ENCODE measurements around the gene ULK4. TPM values are rescaled to one million over a fixed set of nuclear protein-coding genes. Genes with fewer than 3 reads are reported as not detected.

Gene ULK4
- total and polyA plus RNA-seq, 2 of the 4 experiments (the other 2 are of a cell fraction): 2.7 to 5.0 TPM

DNA sequence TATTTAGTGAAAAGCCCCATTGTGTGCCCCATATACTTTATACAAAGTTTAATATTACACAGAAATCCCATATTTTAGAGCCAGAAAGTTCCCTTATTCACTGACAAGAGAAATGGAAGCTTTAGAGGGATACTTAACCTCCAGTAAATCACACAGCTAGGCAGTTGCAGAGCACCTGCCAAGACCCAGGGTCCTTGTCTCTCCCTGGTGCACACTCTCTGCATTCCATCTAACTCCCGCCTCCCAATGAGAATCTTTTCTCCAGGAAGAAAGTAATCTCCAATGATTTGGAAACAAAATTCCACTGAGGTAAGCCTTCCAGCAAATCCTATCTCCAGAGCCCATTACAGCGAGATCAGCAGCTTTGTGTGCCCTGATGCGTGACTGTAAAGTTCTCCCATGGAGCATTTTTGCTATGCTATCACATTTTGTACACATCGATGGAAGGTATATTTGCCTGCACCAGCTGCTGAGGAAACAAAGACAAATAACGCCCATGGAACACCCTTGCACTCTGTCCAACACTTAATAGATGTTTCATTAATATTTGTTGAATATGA, 41.4 kb downstream of the ULK4 start:
- H3K4me2 ChIP-seq (ENCODE audit: low read depth, low read length): no peak overlapping the region

More for the DNA sequence above, 41.4 kb downstream of the ULK4 start:
- no peak overlapping the region for H2BK120ac ChIP-seq (ENCODE audit: low read depth, low read length)
- no peak overlapping the region for H3K9ac ChIP-seq (ENCODE audit: low read depth, low read length)
- H3K56ac ChIP-seq (ENCODE audit: extremely low read depth, insufficient read depth, low read length): no peak overlapping the region
- no peak overlapping the region for H2AFZ ChIP-seq (replicated peaks; ENCODE audit: low read length, poor library complexity)
- no peak overlapping the region for H3K4ac ChIP-seq (ENCODE audit: low read depth, low read length)
- H3K9me1 ChIP-seq (ENCODE audit: insufficient read depth, low read length): peaks cover 2% of the 10 kb centered on the region; the same call in 1 of the 2 replicates
- in situ Hi-C loops (cut with MboI; ENCODE audit: low sequenced_read_pairs): no loop called here
- no peak overlapping the region for H3K4me3 ChIP-seq (ENCODE audit: insufficient read depth, low read depth, low read length)
- H3K23ac ChIP-seq (ENCODE audit: low read depth, low read length): no peak overlapping the region
- H2AK5ac ChIP-seq (ENCODE audit: low read depth, low read length): no peak overlapping the region
- intact Hi-C loops (cut with micrococcal nuclease): no loop called here
- no peak overlapping the region for H4K91ac ChIP-seq (ENCODE audit: insufficient read depth, low read depth, low read length)
- DNase-seq (no peak), ATAC-seq (ENCODE audit: low read depth) (no peak)
- no peaks in the 10 kb centered on the region for H3K9me3 ChIP-seq (ENCODE audit: control insufficient read depth, insufficient read depth, low read length)
- dilution Hi-C loops (cut with HindIII; ENCODE audit: low sequenced_read_pairs, unreplicated experiment): no loop called here
- H3K4me1 ChIP-seq (ENCODE audit: control insufficient read depth, insufficient read depth, low read length): no peaks in the 10 kb centered on the region
- H2AK9ac ChIP-seq (replicated peaks; ENCODE audit: low read depth, low read length, poor library complexity): no peak overlapping the region
- no peak overlapping the region for H4K5ac ChIP-seq (ENCODE audit: low read depth, low read length)
- H3K14ac ChIP-seq (replicated peaks; ENCODE audit: low read depth, low read length): no peak overlapping the region
- ChIA-PET POLR2A (ENCODE audit: unreplicated experiment) (no interaction called here), CTCF (interaction anchor here (0.5 to 0.6 kb wide), 2 partner anchors 31 to 276 kb away, joined by 3 to 8 read pairs; no protein-coding TSS in a partner anchor)
- no TSS peak for BruUV-seq (replicated peaks)
- no peaks in the 10 kb centered on the region for H3K27me3 ChIP-seq (ENCODE audit: control insufficient read depth, insufficient read depth, low read length)
- TF ChIP-seq RCOR1 (IDR thresholded peaks at IDR 0.05; ENCODE audit: insufficient replicate concordance, low read length): no peak
- TF ChIP-seq, protein P1, sequence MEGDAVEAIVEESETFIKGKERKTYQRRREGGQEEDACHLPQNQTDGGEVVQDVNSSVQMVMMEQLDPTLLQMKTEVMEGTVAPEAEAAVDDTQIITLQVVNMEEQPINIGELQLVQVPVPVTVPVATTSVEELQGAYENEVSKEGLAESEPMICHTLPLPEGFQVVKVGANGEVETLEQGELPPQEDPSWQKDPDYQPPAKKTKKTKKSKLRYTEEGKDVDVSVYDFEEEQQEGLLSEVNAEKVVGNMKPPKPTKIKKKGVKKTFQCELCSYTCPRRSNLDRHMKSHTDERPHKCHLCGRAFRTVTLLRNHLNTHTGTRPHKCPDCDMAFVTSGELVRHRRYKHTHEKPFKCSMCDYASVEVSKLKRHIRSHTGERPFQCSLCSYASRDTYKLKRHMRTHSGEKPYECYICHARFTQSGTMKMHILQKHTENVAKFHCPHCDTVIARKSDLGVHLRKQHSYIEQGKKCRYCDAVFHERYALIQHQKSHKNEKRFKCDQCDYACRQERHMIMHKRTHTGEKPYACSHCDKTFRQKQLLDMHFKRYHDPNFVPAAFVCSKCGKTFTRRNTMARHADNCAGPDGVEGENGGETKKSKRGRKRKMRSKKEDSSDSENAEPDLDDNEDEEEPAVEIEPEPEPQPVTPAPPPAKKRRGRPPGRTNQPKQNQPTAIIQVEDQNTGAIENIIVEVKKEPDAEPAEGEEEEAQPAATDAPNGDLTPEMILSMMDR (conservative IDR thresholded peaks at IDR 0.05; ENCODE audit: low read depth, low read length): no peak
- TF ChIP-seq POLR2A (IDR thresholded peaks at IDR 0.05; ENCODE audit: low read depth, low read length): no peak
- TF ChIP-seq, protein P2, sequence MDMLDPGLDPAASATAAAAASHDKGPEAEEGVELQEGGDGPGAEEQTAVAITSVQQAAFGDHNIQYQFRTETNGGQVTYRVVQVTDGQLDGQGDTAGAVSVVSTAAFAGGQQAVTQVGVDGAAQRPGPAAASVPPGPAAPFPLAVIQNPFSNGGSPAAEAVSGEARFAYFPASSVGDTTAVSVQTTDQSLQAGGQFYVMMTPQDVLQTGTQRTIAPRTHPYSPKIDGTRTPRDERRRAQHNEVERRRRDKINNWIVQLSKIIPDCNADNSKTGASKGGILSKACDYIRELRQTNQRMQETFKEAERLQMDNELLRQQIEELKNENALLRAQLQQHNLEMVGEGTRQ (IDR thresholded peaks at IDR 0.05; ENCODE audit: low read depth, low read length): no peak
- TF ChIP-seq MAZ (IDR thresholded peaks at IDR 0.05; ENCODE audit: borderline replicate concordance, low read depth, low read length): no peak
- TF ChIP-seq BHLHE40 (IDR thresholded peaks at IDR 0.05; ENCODE audit: low read depth, low read length): no peak
- TF ChIP-seq, protein P3, sequence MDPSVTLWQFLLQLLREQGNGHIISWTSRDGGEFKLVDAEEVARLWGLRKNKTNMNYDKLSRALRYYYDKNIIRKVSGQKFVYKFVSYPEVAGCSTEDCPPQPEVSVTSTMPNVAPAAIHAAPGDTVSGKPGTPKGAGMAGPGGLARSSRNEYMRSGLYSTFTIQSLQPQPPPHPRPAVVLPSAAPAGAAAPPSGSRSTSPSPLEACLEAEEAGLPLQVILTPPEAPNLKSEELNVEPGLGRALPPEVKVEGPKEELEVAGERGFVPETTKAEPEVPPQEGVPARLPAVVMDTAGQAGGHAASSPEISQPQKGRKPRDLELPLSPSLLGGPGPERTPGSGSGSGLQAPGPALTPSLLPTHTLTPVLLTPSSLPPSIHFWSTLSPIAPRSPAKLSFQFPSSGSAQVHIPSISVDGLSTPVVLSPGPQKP (IDR thresholded peaks at IDR 0.05; ENCODE audit: borderline replicate concordance, low read depth, low read length): no peak
- TF ChIP-seq RFX5 (IDR thresholded peaks at IDR 0.05; ENCODE audit: low read depth, low read length): no peak
- no peak for TF ChIP-seq CEBPB (IDR thresholded peaks at IDR 0.05; ENCODE audit: low read depth, low read length)
- TF ChIP-seq MXI1 (IDR thresholded peaks at IDR 0.05; ENCODE audit: borderline replicate concordance, low read depth, low read length): no peak
- no peak for TF ChIP-seq FOS (IDR thresholded peaks at IDR 0.05; ENCODE audit: low read depth, low read length)
- TF ChIP-seq SMC3 (IDR thresholded peaks at IDR 0.05; ENCODE audit: low read depth, low read length): no peak
- TF ChIP-seq NFE2L2 (IDR thresholded peaks at IDR 0.05; ENCODE audit: low read depth, low read length): no peak
- no peak for TF ChIP-seq RAD21 (IDR thresholded peaks at IDR 0.05; ENCODE audit: low read length)
- no peak for TF ChIP-seq MAFK (IDR thresholded peaks at IDR 0.05; ENCODE audit: low read depth, low read length)
- no peak for TF ChIP-seq CHD1 (IDR thresholded peaks at IDR 0.05; ENCODE audit: low read depth, low read length)
- H4K8ac ChIP-seq (ENCODE audit: low read depth in 2 of 2, low read length in 2 of 2): no peak overlapping the region
- WGBS, 2 experiments (ENCODE audit: extremely low coverage in 2 of 2, insufficient read length in 1 of 2): 100% methylated on average over 1 of the region's 5 CpGs; no CpG with 5 or more reads in 1 of the 2 experiments
- H3K36me3 ChIP-seq (ENCODE audit: control insufficient read depth, insufficient read depth, low read length): no peaks in the 10 kb centered on the region
- no peak overlapping the region for H2BK20ac ChIP-seq (ENCODE audit: low read depth, low read length)
- H4K20me1 ChIP-seq (ENCODE audit: insufficient read depth, low read length): no peaks in the 10 kb centered on the region
- H2BK15ac ChIP-seq (ENCODE audit: low read depth, low read length): no peak overlapping the region
- H3K18ac ChIP-seq (ENCODE audit: low read depth, low read length): no peak overlapping the region
- no peak overlapping the region for H2BK5ac ChIP-seq (ENCODE audit: low read depth, low read length, poor library complexity, severe bottlenecking)
- H3K79me1 ChIP-seq (ENCODE audit: low read depth in 1 of 2, low read length in 2 of 2): no peaks in the 10 kb centered on the region
- H3K27ac ChIP-seq (ENCODE audit: insufficient read depth, low read length): no peak overlapping the region
